ENCODE results near the gene IL17REL.
"Not testable (repeated sequence)": the region's sequence is repeated elsewhere in the genome, so short reads cannot be mapped to it uniquely, and the experiment has no call there.

The IL17REL gene

DNA sequence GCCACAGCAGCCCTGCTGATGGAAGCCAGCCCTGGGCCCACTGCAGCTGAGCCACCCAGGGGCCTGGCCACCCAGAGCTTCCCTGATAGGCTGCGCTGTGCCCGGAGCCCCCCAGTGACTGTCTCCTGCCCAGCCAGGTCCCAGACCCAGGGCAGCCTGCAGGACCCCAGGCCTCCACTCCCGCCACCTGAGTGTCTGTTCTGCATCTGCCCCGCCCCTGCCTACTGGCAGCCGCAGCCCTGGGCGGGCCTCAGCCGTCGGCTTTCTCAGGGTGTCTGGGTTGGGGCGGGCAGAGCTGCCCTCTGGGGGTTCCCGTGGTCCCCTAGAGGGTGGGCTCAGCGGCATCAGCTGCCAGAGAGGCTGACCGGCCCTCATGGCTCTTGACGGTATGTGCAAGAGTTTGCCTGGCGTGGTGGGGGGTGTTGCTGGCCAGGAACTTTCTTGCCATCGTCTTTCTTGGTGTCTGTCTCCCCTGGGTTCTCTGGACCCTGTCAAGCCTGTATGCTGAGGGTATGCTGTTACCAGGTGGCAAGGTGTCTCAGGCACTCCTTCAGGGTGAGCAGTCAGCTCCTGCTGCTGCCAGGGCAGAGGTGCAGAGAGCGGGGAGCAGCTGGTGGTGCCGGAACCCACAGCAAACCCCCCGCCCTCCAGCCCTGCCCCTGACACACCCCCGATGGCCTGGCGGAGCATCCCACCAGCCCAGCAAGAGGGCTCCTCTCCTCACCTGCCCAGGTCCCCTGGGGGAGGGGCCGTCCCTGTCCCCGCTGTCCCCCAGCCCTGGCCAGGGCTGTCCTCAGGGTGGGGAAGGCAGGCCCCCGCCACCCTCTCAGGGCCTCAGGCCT, 64.2 kb downstream of the IL17REL start:
- H3K27ac ChIP-seq = no peak overlapping the region
- H4K20me1 ChIP-seq (ENCODE audit: insufficient read depth) = no peaks in the 10 kb centered on the region
- H3K4me2 ChIP-seq = no peak overlapping the region
- no peaks in the 10 kb centered on the region for H3K36me3 ChIP-seq (ENCODE audit: insufficient read depth)
- no peak overlapping the region for H2AFZ ChIP-seq (ENCODE audit: low read depth)
- peaks cover 6% of the 10 kb centered on the region for H3K4me1 ChIP-seq (ENCODE audit: low read depth, poor library complexity, severe bottlenecking)
- no peaks in the 10 kb centered on the region for H3K79me2 ChIP-seq (ENCODE audit: insufficient read depth, low read depth)
- H3K27me3 ChIP-seq (ENCODE audit: insufficient read depth, low read depth) = no peaks in the 10 kb centered on the region
- H3K4me3 ChIP-seq (IDR thresholded peaks at IDR 0.05; ENCODE audit: insufficient read depth, low read depth, low read length) = no peak overlapping the region
- no peak overlapping the region for H3K9ac ChIP-seq
- TF ChIP-seq, protein P1, sequence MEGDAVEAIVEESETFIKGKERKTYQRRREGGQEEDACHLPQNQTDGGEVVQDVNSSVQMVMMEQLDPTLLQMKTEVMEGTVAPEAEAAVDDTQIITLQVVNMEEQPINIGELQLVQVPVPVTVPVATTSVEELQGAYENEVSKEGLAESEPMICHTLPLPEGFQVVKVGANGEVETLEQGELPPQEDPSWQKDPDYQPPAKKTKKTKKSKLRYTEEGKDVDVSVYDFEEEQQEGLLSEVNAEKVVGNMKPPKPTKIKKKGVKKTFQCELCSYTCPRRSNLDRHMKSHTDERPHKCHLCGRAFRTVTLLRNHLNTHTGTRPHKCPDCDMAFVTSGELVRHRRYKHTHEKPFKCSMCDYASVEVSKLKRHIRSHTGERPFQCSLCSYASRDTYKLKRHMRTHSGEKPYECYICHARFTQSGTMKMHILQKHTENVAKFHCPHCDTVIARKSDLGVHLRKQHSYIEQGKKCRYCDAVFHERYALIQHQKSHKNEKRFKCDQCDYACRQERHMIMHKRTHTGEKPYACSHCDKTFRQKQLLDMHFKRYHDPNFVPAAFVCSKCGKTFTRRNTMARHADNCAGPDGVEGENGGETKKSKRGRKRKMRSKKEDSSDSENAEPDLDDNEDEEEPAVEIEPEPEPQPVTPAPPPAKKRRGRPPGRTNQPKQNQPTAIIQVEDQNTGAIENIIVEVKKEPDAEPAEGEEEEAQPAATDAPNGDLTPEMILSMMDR (conservative IDR thresholded peaks at IDR 0.05; ENCODE audit: low read depth, low read length) = no peak

DNA sequence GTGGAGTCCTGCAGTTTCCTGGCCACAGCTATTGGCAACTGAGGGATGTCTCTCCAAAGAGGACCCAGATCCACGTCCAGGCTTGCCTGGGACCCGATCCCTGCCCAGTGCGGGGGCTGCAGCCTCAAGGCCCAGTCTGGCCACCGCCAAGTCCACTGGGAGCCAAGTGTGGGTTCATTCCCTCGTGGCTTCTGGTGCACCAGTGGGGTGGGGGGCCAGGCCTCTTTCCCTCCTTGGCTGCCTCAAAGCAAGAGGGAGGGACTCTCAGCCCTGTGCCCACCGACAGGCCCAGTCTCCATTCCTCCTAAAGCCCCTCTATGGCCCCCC, 65.3 kb downstream of the IL17REL start:
- H3K4me2 ChIP-seq = no peak overlapping the region
- no peaks in the 10 kb centered on the region for H3K79me2 ChIP-seq (ENCODE audit: insufficient read depth, low read depth)
- H3K4me3 ChIP-seq (IDR thresholded peaks at IDR 0.05; ENCODE audit: insufficient read depth, low read depth, low read length) = no peak overlapping the region
- H3K9ac ChIP-seq = no peak overlapping the region
- no peaks in the 10 kb centered on the region for H3K27me3 ChIP-seq (ENCODE audit: insufficient read depth, low read depth)
- no peaks in the 10 kb centered on the region for H3K36me3 ChIP-seq (ENCODE audit: insufficient read depth)
- H3K27ac ChIP-seq = no peak overlapping the region
- no peaks in the 10 kb centered on the region for H4K20me1 ChIP-seq (ENCODE audit: insufficient read depth)
- no peak overlapping the region for H2AFZ ChIP-seq (ENCODE audit: low read depth)
- peaks cover 6% of the 10 kb centered on the region for H3K4me1 ChIP-seq (ENCODE audit: low read depth, poor library complexity, severe bottlenecking)
- TF ChIP-seq, protein P1 (conservative IDR thresholded peaks at IDR 0.05; ENCODE audit: low read depth, low read length) = no peak

DNA sequence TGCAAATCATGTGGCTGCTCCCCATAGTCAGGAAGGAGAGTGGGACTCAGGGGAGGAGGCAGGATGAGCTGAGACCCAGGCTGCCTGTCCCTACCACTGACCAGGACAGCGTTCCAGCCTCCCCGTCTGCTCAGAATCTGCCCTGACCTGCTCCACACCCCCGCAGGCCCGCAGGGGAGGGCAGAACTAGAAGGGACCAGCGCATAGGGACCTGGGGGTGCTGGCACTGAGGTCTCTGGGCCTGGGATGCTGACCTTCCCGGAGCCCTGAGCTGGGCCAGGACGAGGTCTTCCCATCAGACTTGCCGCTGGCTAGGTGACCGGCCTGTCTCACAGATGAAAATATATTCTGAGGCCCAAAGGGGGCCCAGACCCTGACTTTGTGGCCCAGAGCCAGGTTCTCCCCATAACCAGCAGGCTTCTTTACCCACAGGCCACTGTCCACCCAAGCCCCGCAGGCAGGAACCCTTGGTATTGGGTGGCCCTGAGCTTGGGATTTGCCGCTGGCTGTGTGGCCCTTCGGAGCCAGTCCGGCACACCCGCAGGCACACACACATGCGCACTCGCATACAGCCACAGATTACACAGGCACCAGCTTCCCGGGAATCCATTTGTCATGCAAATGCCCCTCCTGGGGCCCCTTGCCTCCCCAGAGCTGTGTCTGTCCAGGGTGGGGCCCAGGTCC, 65.8 kb downstream of the IL17REL start:
- no peak overlapping the region for H3K27ac ChIP-seq
- no peak overlapping the region for H2AFZ ChIP-seq (ENCODE audit: low read depth)
- no peak overlapping the region for H3K9ac ChIP-seq
- no peaks in the 10 kb centered on the region for H4K20me1 ChIP-seq (ENCODE audit: insufficient read depth)
- H3K79me2 ChIP-seq (ENCODE audit: insufficient read depth, low read depth) = no peaks in the 10 kb centered on the region
- no peak overlapping the region for H3K4me2 ChIP-seq
- H3K27me3 ChIP-seq (ENCODE audit: insufficient read depth, low read depth) = no peaks in the 10 kb centered on the region
- no peak overlapping the region for H3K4me3 ChIP-seq (IDR thresholded peaks at IDR 0.05; ENCODE audit: insufficient read depth, low read depth, low read length)
- TF ChIP-seq, protein P1 (conservative IDR thresholded peaks at IDR 0.05; ENCODE audit: low read depth, low read length) = no peak
- H3K4me1 ChIP-seq (ENCODE audit: low read depth, poor library complexity, severe bottlenecking) = peaks cover 6% of the 10 kb centered on the region
- no peaks in the 10 kb centered on the region for H3K36me3 ChIP-seq (ENCODE audit: insufficient read depth)

DNA sequence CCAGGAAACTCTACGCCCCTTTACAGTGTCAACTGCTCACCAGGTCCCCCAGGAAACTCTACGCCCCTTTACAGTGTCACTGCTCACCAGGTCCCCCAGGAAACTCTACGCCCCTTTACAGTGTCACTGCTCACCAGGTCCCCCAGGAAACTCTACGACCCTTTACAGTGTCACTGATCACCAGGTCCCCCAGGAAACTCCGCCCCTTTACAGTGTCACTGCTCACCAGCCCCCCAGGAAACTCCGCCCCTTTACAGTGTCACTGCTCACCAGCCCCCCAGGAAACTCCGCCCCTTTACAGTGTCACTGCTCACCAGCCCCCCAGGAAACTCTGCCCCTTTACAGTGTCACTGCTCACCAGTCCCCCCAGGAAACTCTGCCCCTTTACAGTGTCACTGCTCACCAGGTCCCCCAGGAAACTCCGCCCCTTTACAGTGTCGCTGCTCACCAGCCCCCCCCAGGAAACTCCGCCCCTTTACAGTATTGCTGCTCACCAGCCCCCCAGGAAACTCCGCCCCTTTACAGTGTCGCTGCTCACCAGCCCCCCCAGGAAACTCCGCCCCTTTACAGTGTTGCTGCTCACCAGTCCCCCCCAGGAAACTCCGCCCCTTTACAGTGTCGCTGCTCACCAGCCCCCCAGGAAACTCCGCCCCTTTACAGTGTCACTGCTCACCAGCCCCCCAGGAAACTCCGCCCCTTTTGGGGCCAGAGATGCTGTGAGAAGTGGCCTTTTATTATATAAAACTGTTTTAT, 67.3 kb downstream of the IL17REL start:
- not testable (repeated sequence) for H3K36me3 ChIP-seq (ENCODE audit: insufficient read depth); H3K4me1 ChIP-seq (ENCODE audit: low read depth, poor library complexity, severe bottlenecking); H3K4me3 ChIP-seq (IDR thresholded peaks at IDR 0.05; ENCODE audit: insufficient read depth, low read depth, low read length); H3K4me2 ChIP-seq; H4K20me1 ChIP-seq (ENCODE audit: insufficient read depth); H3K27me3 ChIP-seq (ENCODE audit: insufficient read depth, low read depth); H3K9ac ChIP-seq; H3K79me2 ChIP-seq (ENCODE audit: insufficient read depth, low read depth); H3K27ac ChIP-seq
- H2AFZ ChIP-seq (ENCODE audit: low read depth) = peak overlapping the region; percentile 30; the same call in 1 of the 2 replicates
